ENCODE measurements around the gene CMTM4. TPM values are rescaled to one million over a fixed set of nuclear protein-coding genes. Genes with fewer than 3 reads are reported as not detected.

Gene CMTM4
- total and polyA plus RNA-seq, 7 donors, result 6.1 to 65.1 (median 12.5) TPM

DNA sequence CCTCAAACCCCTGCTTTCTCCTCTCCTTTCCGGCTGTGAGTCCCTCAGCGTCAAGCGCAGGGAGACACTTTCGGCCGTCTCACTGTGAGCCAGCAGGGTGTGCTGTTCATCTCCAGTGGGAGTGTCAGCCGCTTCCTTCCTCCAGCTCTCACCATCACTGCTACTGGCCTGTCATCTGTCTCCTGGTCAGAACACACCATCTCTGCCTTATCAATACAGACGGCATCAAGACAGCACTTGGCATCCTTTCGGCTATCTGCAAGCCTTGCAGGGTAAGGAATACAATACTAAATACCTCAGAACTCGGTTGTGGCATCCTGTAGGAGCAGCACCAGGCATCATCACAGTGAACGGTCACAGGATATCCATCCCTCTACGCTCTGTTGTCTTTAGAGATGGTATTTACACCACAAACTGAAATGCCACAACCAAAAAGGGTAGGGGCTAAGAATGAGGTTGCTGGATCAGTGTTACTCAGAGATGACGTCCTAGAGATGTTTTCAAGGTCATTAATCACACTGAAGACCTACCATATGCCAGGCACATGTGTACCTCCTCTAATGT lies 20.7 kb upstream of the CMTM4 start:
- Histone ChIP-seq H3K36me3 (peaks cover 0 to 35% (median 4%) of the 10 kb centered on the region in 4 donors), H3K4me3 (no peak overlapping the region), H3K27me3 (no peaks in the 10 kb centered on the region), H3K9me3 (no peaks in the 10 kb centered on the region), H3K4me1 (peaks cover 0 to 3% (median 0%) of the 10 kb centered on the region in 4 donors), H3K27ac (no peak overlapping the region)
- DNase-seq, result no peak
- intact Hi-C loops (cut with DNase I), result no loop called here
- TF ChIP-seq EP300 (IDR thresholded peaks at IDR 0.05) (no peak), POLR2A (IDR thresholded peaks at IDR 0.05) (no peak), POLR2AphosphoS5 (IDR thresholded peaks at IDR 0.05) (peak in 2 of 4 donors; percentile 13 to 29)
- TF ChIP-seq, protein P1, sequence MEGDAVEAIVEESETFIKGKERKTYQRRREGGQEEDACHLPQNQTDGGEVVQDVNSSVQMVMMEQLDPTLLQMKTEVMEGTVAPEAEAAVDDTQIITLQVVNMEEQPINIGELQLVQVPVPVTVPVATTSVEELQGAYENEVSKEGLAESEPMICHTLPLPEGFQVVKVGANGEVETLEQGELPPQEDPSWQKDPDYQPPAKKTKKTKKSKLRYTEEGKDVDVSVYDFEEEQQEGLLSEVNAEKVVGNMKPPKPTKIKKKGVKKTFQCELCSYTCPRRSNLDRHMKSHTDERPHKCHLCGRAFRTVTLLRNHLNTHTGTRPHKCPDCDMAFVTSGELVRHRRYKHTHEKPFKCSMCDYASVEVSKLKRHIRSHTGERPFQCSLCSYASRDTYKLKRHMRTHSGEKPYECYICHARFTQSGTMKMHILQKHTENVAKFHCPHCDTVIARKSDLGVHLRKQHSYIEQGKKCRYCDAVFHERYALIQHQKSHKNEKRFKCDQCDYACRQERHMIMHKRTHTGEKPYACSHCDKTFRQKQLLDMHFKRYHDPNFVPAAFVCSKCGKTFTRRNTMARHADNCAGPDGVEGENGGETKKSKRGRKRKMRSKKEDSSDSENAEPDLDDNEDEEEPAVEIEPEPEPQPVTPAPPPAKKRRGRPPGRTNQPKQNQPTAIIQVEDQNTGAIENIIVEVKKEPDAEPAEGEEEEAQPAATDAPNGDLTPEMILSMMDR (IDR thresholded peaks at IDR 0.05), result peak; percentile 8 to 44 (median 32)
- 39 to 63% methylated on average over 12 of the region's 12 CpGs for WGBS, 2 donors

DNA sequence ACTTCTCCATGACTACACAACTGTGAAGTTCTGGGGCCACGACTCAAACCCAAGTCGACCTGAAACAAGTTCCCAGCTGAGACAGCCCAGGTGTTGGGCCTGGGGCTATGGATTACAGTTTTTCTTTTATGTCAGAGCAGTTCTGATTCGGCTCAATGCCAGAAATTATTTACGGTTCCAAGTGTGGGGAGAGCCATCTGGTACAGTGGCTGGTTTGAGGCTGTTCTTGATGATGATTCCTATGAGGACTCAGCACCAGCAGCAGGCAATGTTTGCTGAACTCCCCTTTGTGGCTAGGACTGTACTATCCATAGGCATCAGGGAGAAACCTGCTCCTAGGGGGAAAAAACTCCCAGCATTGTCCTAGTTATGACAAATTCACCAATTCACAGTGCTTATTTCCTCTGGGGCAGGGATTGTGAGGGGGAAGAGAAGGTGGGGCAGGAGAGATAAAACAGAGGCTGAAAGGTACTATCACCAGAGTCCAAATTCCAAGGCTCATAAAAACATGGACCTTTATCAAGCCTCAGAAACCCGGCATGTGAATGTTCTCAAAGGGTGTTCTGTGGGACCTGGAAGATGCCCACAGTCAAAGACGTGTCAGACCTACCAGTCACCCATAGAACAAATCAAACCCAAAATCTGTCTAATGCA lies 18.2 kb upstream of the CMTM4 start:
- TF ChIP-seq POLR2AphosphoS5 (IDR thresholded peaks at IDR 0.05) (no peak), EP300 (IDR thresholded peaks at IDR 0.05) (no peak), POLR2A (IDR thresholded peaks at IDR 0.05) (no peak)
- TF ChIP-seq, protein P1 (IDR thresholded peaks at IDR 0.05), result no peak

DNA sequence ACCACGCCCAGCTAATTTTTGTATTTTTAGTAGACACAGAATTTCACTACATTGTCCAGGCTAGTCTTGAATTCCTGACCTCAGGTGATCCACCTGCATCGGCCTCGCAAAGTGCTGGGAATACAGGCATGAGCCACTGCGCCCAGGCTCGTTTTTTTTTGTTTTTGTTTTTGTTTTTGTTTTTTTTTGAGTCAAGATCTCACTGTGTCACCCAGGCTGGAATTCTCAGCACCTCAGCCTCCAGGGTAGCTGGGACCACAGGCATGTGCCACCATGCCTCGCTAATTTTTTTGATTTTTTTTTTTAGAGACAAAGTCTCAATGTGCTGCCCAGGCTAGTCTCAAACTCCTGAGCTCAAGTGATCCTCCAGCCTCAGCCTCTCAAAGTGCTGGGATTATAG lies 17.5 kb upstream of the CMTM4 start:
- H3K36me3 ChIP-seq, result peaks cover 0 to 14% (median 4%) of the 10 kb centered on the region in 4 donors
- H3K27ac ChIP-seq, result no peak overlapping the region
- peak; percentile 41 for DNase-seq
- H3K4me3 ChIP-seq, result no peak overlapping the region
- peaks cover 0 to 3% (median 0%) of the 10 kb centered on the region in 4 donors for H3K4me1 ChIP-seq
- TF ChIP-seq, protein P1 (IDR thresholded peaks at IDR 0.05), result no peak
- TF ChIP-seq EP300 (IDR thresholded peaks at IDR 0.05), result no peak
- TF ChIP-seq POLR2A (IDR thresholded peaks at IDR 0.05), result no peak
- no peak for TF ChIP-seq POLR2AphosphoS5 (IDR thresholded peaks at IDR 0.05)
- intact Hi-C loops (cut with DNase I), result no loop called here
- WGBS, 2 donors, result 45 to 84% methylated on average over 6 of the region's 6 CpGs
- no peaks in the 10 kb centered on the region for H3K27me3 ChIP-seq
- no peaks in the 10 kb centered on the region for H3K9me3 ChIP-seq

More for the DNA sequence above, 18.2 kb upstream of the CMTM4 start:
- Histone ChIP-seq H3K4me1 (peaks cover 0 to 3% (median 0%) of the 10 kb centered on the region in 4 donors), H3K36me3 (peaks cover 0 to 19% (median 4%) of the 10 kb centered on the region in 4 donors), H3K27me3 (no peaks in the 10 kb centered on the region), H3K9me3 (no peaks in the 10 kb centered on the region), H3K27ac (no peak overlapping the region), H3K4me3 (no peak overlapping the region)
- peak; percentile 26 for DNase-seq
- 12 to 55% methylated on average over 6 of the region's 6 CpGs for WGBS, 2 donors
- intact Hi-C loops (cut with DNase I), result no loop called here

DNA sequence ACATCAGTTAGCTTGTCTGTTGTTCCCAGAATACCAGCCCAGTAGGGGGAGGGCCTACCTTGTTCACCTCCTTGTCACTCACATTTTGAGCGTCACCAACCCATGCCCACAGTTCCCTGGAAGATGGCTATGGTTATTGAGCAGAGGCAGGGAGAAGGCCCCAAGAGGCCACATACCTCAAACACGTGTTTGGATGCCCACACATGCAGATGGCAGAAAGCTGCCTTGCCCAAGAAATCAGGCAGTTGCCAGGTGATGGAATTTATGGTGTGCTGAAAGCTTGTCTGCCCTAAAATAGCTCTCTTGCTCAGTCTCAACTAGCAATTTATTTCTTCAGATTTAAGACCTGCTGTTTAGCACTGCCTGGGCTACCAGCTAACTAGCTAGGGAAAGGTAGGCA lies 16.5 kb upstream of the CMTM4 start:
- H3K36me3 ChIP-seq, result peaks cover 0 to 4% (median 0%) of the 10 kb centered on the region in 4 donors
- peaks cover 0 to 3% (median 0%) of the 10 kb centered on the region in 4 donors for H3K4me1 ChIP-seq
- TF ChIP-seq POLR2A (IDR thresholded peaks at IDR 0.05) (no peak), POLR2AphosphoS5 (IDR thresholded peaks at IDR 0.05) (peak in 1 of 4 donors; percentile 13)
- TF ChIP-seq, protein P1 (IDR thresholded peaks at IDR 0.05), result no peak
- 51 to 52% methylated on average over 2 of the region's 2 CpGs for WGBS, 2 donors
- H3K27ac ChIP-seq, result no peak overlapping the region
- no peaks in the 10 kb centered on the region for H3K9me3 ChIP-seq
- no peaks in the 10 kb centered on the region for H3K27me3 ChIP-seq
- peak; percentile 54 for DNase-seq
- H3K4me3 ChIP-seq, result no peak overlapping the region
- intact Hi-C loops (cut with DNase I), result no loop called here

Measured in sigmoid colon (tissue), 7 donors.